Type B pancreatic cell (in vitro differentiated cells): ENCODE data around the gene KAT2B. TPM values are rescaled to one million over a fixed set of nuclear protein-coding genes. Genes with fewer than 3 reads are reported as not detected.

Experiments used
- DNase-seq: peaks from one replicate; pipeline ENCODE4 v3.0.0; 2021; ENCODE audit warnings: mixed read lengths; ENCODE audit not compliant: unreplicated experiment; ENCODE audit errors: extremely low spot score
- H3K27ac Mint-ChIP-seq: 2 replicates; pipeline ENCODE4 v1.8.0; 2021; ENCODE audit warnings: mild to moderate bottlenecking, mixed read lengths
- H3K27me3 Mint-ChIP-seq: 2 replicates; pipeline ENCODE4 v1.8.0; 2021; ENCODE audit warnings: mixed read lengths
- H3K36me3 Mint-ChIP-seq: 2 replicates; pipeline ENCODE4 v1.8.0; 2021; ENCODE audit warnings: mixed read lengths
- H3K4me1 Mint-ChIP-seq: one replicate; pipeline ENCODE4 v1.8.0; 2021; ENCODE audit warnings: mixed read lengths; ENCODE audit not compliant: unreplicated experiment
- H3K4me3 Mint-ChIP-seq: 2 replicates; pipeline ENCODE4 v1.8.0; 2021; ENCODE audit warnings: mild to moderate bottlenecking, mixed read lengths
- H3K9me3 Mint-ChIP-seq: 2 replicates; pipeline ENCODE4 v1.8.0; 2021; ENCODE audit warnings: mixed read lengths
- CTCF ChIP-seq: fragments of 200-600 bp; sonication (generic); conservative IDR thresholded peaks from 2 replicates; pipeline ENCODE4 v1.5.0; 2021; ENCODE audit warnings: antibody characterized with exemption, mild to moderate bottlenecking
- total RNA-seq: library from RNA; stranded (reverse); gene quantifications from 2 replicates; pipeline ENCODE4 v1.2.1, GENCODE V29; 2021; ENCODE audit warnings: low replicate concordance

KAT2B gene
- total RNA-seq, 1 donor from 2014 or later = 13.2 TPM

DNA sequence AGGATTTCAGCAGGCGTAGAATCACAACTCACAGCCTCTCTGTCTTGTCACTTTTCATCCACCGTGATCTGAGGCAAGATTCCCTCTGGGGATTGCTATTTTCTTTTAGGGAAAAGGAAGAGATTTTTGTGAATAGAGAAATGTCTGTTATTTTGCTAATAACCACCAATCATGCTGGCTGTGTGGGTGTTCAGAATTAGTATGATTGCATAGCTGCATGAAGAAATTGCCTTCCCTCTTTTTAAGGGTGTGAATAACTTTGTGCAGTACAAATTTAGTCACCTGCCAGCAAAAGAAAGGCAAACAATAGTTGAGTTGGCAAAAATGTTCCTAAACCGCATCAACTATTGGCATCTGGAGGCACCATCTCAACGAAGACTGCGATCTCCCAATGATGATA is 60.8 kb downstream of the KAT2B start:
- Mint-ChIP-seq H3K4me3 (no peak overlapping the region), H3K4me1 (peaks cover 5% of the 10 kb centered on the region)

GRCh38 chr3:20103731-20104130 is 63.5 kb downstream of the KAT2B start:
- no peaks in the 10 kb centered on the region for H3K27me3 Mint-ChIP-seq
- H3K27ac Mint-ChIP-seq = no peak overlapping the region
- no peaks in the 10 kb centered on the region for H3K36me3 Mint-ChIP-seq
- H3K4me3 Mint-ChIP-seq = no peak overlapping the region
- no peaks in the 10 kb centered on the region for H3K9me3 Mint-ChIP-seq
- DNase-seq = no peak
- TF ChIP-seq CTCF = no peak
- peaks cover 5% of the 10 kb centered on the region for H3K4me1 Mint-ChIP-seq

More for the DNA sequence above, 60.8 kb downstream of the KAT2B start:
- no peaks in the 10 kb centered on the region for H3K36me3 Mint-ChIP-seq
- no peaks in the 10 kb centered on the region for H3K9me3 Mint-ChIP-seq
- no peak overlapping the region for H3K27ac Mint-ChIP-seq
- no peaks in the 10 kb centered on the region for H3K27me3 Mint-ChIP-seq
- TF ChIP-seq CTCF = no peak
- no peak for DNase-seq

DNA sequence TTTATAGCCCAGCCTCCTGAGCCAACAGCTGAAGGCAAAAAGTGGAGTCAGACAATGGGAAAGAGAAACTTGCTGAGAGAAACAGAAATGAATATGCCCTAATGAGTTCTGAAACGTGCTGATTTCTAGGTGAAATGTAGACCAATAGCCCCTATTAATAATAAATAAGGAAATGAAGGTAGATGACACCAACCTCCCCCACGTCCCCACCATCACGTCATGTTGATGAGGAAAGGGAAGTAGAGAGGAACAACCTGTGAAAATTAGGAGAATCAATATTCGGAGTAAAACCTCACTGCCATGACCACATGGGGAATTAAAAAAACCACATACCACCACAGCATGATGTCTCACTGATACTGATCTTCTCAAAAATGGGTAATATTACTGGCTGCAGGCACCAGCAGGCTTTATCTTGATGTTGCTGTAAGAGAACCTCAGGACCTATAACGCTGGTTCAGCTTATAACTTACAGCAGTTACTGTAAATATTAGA is 64.0 kb downstream of the KAT2B start:
- H3K27me3 Mint-ChIP-seq = no peaks in the 10 kb centered on the region

GRCh38 chr3:20105513-20106280 is 65.5 kb downstream of the KAT2B start:
- no peaks in the 10 kb centered on the region for H3K36me3 Mint-ChIP-seq
- no peak overlapping the region for H3K27ac Mint-ChIP-seq
- H3K27me3 Mint-ChIP-seq = no peaks in the 10 kb centered on the region

More for the DNA sequence above, 64.0 kb downstream of the KAT2B start:
- no peak for DNase-seq
- Mint-ChIP-seq H3K4me3 (no peak overlapping the region), H3K27ac (no peak overlapping the region), H3K9me3 (no peaks in the 10 kb centered on the region), H3K36me3 (no peaks in the 10 kb centered on the region), H3K4me1 (peaks cover 5% of the 10 kb centered on the region)
- no peak for TF ChIP-seq CTCF

GRCh38 chr3:20107722-20108121 is 67.5 kb downstream of the KAT2B start:
- H3K4me1 Mint-ChIP-seq = no peaks in the 10 kb centered on the region
- no peak overlapping the region for H3K4me3 Mint-ChIP-seq
- no peaks in the 10 kb centered on the region for H3K9me3 Mint-ChIP-seq
- H3K27me3 Mint-ChIP-seq = no peaks in the 10 kb centered on the region
- no peak for DNase-seq
- H3K36me3 Mint-ChIP-seq = peaks cover 4% of the 10 kb centered on the region
- no peak for TF ChIP-seq CTCF
- no peak overlapping the region for H3K27ac Mint-ChIP-seq

More at GRCh38 chr3:20105513-20106280, 65.5 kb downstream of the KAT2B start:
- H3K4me3 Mint-ChIP-seq = no peak overlapping the region
- H3K4me1 Mint-ChIP-seq = peaks cover 4% of the 10 kb centered on the region
- TF ChIP-seq CTCF = no peak
- H3K9me3 Mint-ChIP-seq = no peaks in the 10 kb centered on the region
- DNase-seq = no peak
